ENCODE data around the gene DYSF.

DNA sequence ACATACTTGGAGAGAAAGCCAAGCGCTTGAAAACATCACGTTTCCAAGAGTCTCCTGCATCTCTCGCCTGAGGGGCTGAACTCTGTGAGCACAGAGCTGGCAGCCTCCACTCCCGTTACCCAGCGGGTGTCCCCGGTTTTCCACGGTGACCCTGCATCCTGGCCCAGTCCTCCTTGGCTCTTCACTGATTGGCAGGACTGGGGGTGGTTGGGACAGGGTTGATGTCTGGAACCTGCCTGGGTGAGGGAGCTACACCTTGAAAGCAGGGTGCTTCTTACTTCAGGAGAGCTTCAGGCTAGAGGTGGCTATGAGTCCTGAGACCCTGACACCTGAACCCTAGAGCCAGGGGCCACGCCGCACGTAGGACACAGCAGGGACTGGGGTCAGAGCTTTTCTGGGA, 234.1 kb downstream of the DYSF start:
- TF ChIP-seq, protein P1, sequence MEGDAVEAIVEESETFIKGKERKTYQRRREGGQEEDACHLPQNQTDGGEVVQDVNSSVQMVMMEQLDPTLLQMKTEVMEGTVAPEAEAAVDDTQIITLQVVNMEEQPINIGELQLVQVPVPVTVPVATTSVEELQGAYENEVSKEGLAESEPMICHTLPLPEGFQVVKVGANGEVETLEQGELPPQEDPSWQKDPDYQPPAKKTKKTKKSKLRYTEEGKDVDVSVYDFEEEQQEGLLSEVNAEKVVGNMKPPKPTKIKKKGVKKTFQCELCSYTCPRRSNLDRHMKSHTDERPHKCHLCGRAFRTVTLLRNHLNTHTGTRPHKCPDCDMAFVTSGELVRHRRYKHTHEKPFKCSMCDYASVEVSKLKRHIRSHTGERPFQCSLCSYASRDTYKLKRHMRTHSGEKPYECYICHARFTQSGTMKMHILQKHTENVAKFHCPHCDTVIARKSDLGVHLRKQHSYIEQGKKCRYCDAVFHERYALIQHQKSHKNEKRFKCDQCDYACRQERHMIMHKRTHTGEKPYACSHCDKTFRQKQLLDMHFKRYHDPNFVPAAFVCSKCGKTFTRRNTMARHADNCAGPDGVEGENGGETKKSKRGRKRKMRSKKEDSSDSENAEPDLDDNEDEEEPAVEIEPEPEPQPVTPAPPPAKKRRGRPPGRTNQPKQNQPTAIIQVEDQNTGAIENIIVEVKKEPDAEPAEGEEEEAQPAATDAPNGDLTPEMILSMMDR (IDR thresholded peaks at IDR 0.05) = no peak
- TF ChIP-seq POLR2A (IDR thresholded peaks at IDR 0.05) = no peak
